HG03039 (cell line): ENCODE results near the gene OR4C13.
"Not testable (repeated sequence)": the region's sequence is repeated elsewhere in the genome, so short reads cannot be mapped to it uniquely, and the experiment has no call there.

Experiments
- ATAC-seq: cut with Tn5 transposase; IDR thresholded peaks from one replicate; pipeline ENCODE4 v1.9.1; 2021; ENCODE audit warnings: mild to moderate bottlenecking, moderate library complexity; ENCODE audit not compliant: unreplicated experiment

Gene OR4C13

DNA sequence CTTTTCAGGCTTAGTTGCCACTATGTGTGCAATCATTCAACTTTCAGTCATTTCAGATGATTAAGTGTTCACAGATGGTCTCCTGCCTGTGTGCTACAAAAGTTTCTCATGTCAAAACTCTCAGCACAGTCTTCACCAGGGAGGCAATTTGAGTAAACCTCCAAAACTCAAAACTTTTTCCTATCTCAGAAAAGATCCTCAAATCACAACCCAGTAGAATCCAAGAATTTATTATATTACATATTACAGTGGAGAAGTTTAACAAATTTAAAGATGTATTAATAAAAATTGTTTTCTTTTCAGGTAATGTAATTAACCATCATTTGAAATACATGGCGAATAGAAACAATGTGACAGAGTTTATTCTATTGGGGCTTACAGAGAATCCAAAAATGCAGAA, at the start of gene OR4C13:
OR4C13 (plus strand) TSS at position 301 of the 400 bp plus-strand sequence; CDS start at position 333, 32 bp downstream.
- ATAC-seq = no peak

DNA sequence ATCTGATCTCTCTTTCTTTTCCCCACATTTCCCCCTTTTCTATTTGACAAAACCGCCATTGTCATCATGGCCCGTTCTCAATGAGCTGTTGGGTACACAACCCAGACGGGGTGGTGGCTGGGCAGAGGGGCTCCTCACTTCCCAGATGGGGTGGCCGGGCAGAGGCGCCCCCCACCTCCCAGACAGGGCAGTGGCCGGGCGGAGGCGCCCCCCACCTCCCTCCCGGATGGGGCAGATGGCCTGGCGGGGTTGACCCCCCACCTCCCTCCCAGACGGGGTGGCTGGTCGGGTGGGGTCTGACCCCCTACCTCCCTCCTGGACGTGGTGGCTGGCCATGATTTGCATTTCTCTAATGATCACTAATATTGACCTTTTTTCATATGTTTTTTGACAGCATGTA, 40.7 kb upstream of the OR4C13 start:
- ATAC-seq = not testable (repeated sequence)

DNA sequence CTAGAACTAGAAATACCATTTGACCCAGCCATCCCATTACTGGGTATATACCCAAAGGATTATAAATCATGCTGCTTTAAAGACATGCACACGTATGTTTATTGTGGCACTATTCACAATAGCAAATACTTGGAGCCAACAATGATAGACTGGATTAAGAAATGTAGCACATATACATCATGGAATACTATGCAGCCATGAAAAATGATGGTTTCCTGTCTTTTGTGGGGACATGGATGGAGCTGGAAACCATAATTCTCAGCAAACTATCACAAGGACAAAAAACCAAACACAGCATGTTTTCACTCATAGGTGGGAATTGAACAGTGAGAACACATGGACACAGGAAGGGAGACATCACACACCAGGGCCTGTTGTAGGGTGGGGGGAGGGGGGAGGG, 3.5 kb upstream of the OR4C13 start:
- not testable (repeated sequence) for ATAC-seq

DNA sequence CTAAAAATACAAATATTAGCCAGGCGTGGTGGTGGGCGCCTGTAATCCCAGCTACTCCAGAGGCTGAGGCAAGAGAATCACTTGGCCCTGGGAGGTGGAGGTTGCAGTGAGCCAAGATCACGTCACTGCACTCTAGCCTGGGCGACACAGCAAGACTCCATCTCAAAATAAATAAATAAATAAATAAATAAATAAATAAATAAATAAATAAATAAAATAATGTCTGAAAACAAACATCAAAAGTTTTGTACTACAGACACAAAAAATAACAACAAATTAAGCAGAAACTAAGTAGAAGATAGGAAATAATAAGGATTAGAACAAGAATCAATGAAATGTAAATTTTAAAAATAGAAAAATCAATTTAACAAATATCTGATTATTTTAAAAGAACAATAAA, 21.2 kb downstream of the OR4C13 start:
- not testable (repeated sequence) for ATAC-seq

DNA sequence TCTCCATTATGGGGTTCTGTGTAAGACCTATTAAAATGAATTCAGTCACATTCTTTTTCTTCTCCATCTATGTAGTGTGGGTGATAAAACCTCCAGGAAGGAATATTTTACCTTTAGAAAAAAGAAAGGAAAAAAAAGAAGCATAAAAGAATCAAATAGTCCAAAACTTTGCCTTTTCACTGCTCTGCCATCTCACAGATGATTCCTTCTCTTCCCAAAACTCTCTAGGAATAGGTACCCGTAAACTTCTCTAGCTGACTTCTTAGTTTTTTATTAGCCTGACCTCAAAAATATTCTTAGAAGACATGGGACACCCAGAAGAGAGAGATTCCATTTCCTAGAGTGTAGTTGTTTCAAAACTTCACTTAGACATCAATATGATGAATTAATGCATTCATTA, 30.2 kb downstream of the OR4C13 start, which contains the start of gene OR4C12:
OR4C12 (minus strand) TSS at position 101 of the 400 bp plus-strand sequence; CDS start at position 67, 34 bp downstream.
- not testable (repeated sequence) for ATAC-seq

DNA sequence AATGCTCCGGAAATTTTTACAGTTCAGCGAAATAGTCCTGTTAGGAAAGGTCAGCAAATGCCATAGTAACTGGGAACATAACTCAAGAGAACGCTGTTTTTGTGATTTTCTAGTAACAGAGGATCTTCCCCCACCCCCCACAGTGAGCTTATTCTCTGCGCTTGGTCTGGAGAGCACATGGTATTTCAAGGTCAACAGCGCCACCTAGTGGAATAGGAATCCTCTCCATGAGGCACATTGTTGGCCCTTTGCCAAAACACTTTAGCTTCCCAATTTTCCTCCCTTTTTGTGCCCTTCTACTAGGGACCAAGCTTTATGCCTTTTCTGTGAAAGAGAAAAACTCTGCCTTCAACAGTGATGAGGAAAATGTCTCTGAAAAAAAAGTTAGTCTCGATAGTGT, 43.4 kb downstream of the OR4C13 start:
- ATAC-seq = no peak
